Epidermal melanocyte (primary cell): ENCODE measurements around the gene UCK1.

ENCODE experiments used
- DNase-seq: peaks from one replicate; pipeline ENCODE4 v3.0.0; 2011; ENCODE audit warnings: low spot score; ENCODE audit not compliant: insufficient read length

UCK1 gene

GRCh38 chr9:131496844-131497405 lies 34.1 kb downstream of the UCK1 start:
- DNase-seq = no peak

GRCh38 chr9:131495785-131496184 lies 35.3 kb downstream of the UCK1 start:
- DNase-seq = no peak

- DNase-seq = no peak
Observed at GRCh38 chr9:131494296-131494870, 36.7 kb downstream of the UCK1 start.

GRCh38 chr9:131492070-131492469 lies 39.0 kb downstream of the UCK1 start:
- no peak for DNase-seq

GRCh38 chr9:131491001-131491710 lies 39.9 kb downstream of the UCK1 start:
- no peak for DNase-seq

- DNase-seq = no peak
Observed at GRCh38 chr9:131490514-131490913, 40.5 kb downstream of the UCK1 start.

GRCh38 chr9:131487621-131488031 lies 43.4 kb downstream of the UCK1 start:
- DNase-seq = no peak

- no peak for DNase-seq
Observed at GRCh38 chr9:131487001-131487400, 44.1 kb downstream of the UCK1 start.

GRCh38 chr9:131485728-131486422 lies 45.2 kb downstream of the UCK1 start:
- no peak for DNase-seq

- DNase-seq = no peak
Observed at GRCh38 chr9:131485206-131485605, 45.9 kb downstream of the UCK1 start.

- DNase-seq = no peak
Observed at GRCh38 chr9:131484560-131485185, 46.4 kb downstream of the UCK1 start.

GRCh38 chr9:131484051-131484445 lies 47.0 kb downstream of the UCK1 start:
- no peak for DNase-seq

- no peak for DNase-seq
Observed at GRCh38 chr9:131483319-131484050, 47.6 kb downstream of the UCK1 start.

- no peak for DNase-seq
Observed at GRCh38 chr9:131482343-131483006, 48.6 kb downstream of the UCK1 start.

- no peak for DNase-seq
Observed at GRCh38 chr9:131481441-131482342, 49.4 kb downstream of the UCK1 start.

GRCh38 chr9:131480258-131480657 lies 50.8 kb downstream of the UCK1 start:
- DNase-seq = no peak

- no peak for DNase-seq
Observed at GRCh38 chr9:131478911-131479310, 52.2 kb downstream of the UCK1 start.

- DNase-seq = no peak
Observed at GRCh38 chr9:131478421-131478868, 52.6 kb downstream of the UCK1 start.

- DNase-seq = no peak
Observed at GRCh38 chr9:131477816-131478419, 53.1 kb downstream of the UCK1 start.
